PFSK-1 (cell line): ENCODE results near the gene PPRC1.

Experiments
- FOXP2 ChIP-seq: optimal IDR thresholded peaks from 2 replicates; pipeline ENCODE3; 2011; ENCODE audit warnings: borderline replicate concordance, control low read depth, inconsistent platforms; ENCODE audit not compliant: insufficient read depth; ENCODE audit errors: extremely low read length, extremely low read depth
- POLR2AphosphoS5 ChIP-seq: IDR thresholded peaks from 2 replicates; pipeline ENCODE4 v1.6.1; 2012; ENCODE audit warnings: low read depth, mild to moderate bottlenecking, control low read depth, low read length, moderate library complexity
- REST ChIP-seq, 2 experiments: IDR thresholded peaks; 2 replicates each; pipeline versions ENCODE4 v1.6.1 to v1.8.0; 2011 to 2012; ENCODE audit warnings: low read depth in 2 of 2, low read length in 2 of 2, control low read depth in 1 of 2, inconsistent platforms in 1 of 2, mild to moderate bottlenecking in 1 of 2, moderate library complexity in 1 of 2; ENCODE audit not compliant: insufficient read depth in 1 of 2
- SIN3A ChIP-seq: IDR thresholded peaks from 2 replicates; pipeline ENCODE4 v1.6.1; 2012; ENCODE audit warnings: mild to moderate bottlenecking, low read length, moderate library complexity, borderline replicate concordance; ENCODE audit not compliant: insufficient read depth
- TAF1 ChIP-seq: IDR thresholded peaks from 2 replicates; pipeline ENCODE4 v1.6.1; 2012; ENCODE audit warnings: low read length, control low read depth, borderline replicate concordance; ENCODE audit not compliant: insufficient read depth

Gene PPRC1

GRCh38 chr10:102109166-102110116, 23.4 kb upstream of the PPRC1 start:
- TF ChIP-seq REST (IDR thresholded peaks at IDR 0.05; ENCODE audit: insufficient read depth in 1 of 2, low read depth in 2 of 2, low read length in 2 of 2) = no peak
- TF ChIP-seq TAF1 = no peak
- no peak for TF ChIP-seq FOXP2
- no peak for TF ChIP-seq SIN3A
- no peak for TF ChIP-seq POLR2AphosphoS5

- TF ChIP-seq SIN3A (no peak), POLR2AphosphoS5 (no peak)
Measured at GRCh38 chr10:102111276-102111675, 21.6 kb upstream of the PPRC1 start.

- no peak for TF ChIP-seq FOXP2
- no peak for TF ChIP-seq TAF1
- TF ChIP-seq POLR2AphosphoS5 = no peak
- TF ChIP-seq SIN3A = no peak
- TF ChIP-seq REST (IDR thresholded peaks at IDR 0.05; ENCODE audit: insufficient read depth in 1 of 2, low read depth in 2 of 2, low read length in 2 of 2) = no peak
Measured at GRCh38 chr10:102112210-102112817, 20.5 kb upstream of the PPRC1 start.

- TF ChIP-seq SIN3A (no peak), TAF1 (no peak), POLR2AphosphoS5 (no peak), REST (IDR thresholded peaks at IDR 0.05; ENCODE audit: insufficient read depth in 1 of 2, low read depth in 2 of 2, low read length in 2 of 2) (no peak), FOXP2 (no peak)
Measured at GRCh38 chr10:102113261-102113955, 19.4 kb upstream of the PPRC1 start.

- TF ChIP-seq TAF1 (no peak), FOXP2 (no peak), POLR2AphosphoS5 (no peak), SIN3A (no peak), REST (IDR thresholded peaks at IDR 0.05; ENCODE audit: insufficient read depth in 1 of 2, low read depth in 2 of 2, low read length in 2 of 2) (no peak)
Measured at GRCh38 chr10:102113956-102114857, 18.6 kb upstream of the PPRC1 start.
